Stimulated activated naive CD4-positive, alpha-beta T cell (primary cell): Measurements from ENCODE around the gene SPECC1.
"Not testable (repeated sequence)": the region's sequence is repeated elsewhere in the genome, so short reads cannot be mapped to it uniquely, and the experiment has no call there.

ENCODE experiments used
- DNase-seq, 6 experiments: peaks; one replicate each; lab custom pipeline; 2025; lab: John Stamatoyannopoulos, UW

SPECC1 gene

DNA sequence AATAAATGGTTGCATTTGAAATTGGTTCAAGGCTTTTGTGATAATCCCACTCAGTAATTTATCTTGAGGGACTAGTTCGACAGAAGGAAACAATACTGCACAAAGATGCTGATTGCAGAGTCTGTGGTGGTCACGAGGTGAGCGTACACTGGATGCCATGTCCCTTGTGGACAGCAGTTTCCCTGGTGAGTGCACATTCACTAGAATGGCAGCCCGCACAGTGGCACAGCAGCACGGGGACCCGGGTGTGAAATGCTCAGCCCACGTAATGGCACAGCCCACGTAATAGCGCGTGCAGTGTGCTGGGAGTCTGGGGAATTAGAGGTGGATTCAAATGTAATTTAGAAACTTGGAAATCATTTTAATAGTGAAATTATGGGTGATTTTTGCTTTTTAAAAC, 304.1 kb downstream of the SPECC1 start:
- DNase-seq = no peak

DNA sequence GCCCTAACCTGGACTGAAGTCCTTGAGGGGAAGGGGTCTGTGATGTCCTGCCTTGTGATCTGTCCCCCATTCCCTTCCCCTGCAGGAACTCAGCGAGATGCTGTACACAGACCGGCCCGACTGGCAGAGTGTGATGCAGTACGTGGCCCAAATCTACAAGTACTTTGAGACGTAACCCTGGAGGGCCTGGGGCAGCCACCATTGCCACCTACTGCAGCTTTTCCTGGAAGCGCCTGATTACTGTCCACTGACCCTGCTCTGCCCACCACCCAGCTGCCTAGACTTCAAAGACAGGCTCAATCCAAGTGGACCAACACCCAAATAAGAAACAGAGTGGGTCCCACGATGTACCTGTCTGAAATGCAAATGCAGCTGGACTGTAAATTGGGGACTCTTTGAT, 304.7 kb downstream of the SPECC1 start:
- no peak for DNase-seq

DNA sequence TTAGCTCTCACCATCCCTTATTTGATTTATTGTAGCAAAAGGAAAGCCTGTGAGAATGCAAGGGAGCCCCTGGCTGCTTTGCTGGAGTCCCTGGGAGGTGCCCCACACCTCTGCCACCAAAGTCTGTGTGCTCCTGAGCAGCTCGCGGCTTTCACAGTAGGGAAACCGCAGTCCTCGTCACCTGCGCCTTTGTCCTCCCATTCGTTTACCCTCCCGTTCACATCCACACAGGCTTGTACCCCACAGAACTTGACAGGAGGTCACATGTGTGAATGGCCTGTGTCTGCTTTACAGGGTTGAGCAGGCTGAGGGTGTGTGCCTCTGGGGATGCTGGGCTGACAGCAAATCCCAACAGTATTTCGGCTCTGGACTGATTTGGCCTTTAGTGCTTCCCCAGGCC, 305.7 kb downstream of the SPECC1 start:
- DNase-seq = no peak

DNA sequence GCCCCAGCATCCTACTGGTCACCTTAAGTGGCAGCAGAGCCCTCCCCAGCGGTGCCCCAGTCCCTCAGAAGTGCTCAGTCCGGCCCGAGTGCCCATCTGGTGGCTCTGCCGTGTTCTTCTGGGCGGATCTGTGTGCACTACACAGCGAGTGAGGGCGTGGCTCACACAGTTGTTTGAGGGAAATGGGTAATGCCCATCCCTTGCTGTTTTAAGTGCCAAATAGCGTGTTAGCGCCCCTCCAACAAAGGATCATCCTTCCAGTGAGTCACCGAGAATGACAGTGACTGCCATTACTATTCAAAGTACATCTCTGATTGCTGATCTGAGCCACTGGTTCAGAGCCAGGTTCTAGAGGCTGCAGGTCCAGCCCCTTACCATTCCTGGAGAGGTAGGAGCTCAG, 306.2 kb downstream of the SPECC1 start:
- DNase-seq = no peak

DNA sequence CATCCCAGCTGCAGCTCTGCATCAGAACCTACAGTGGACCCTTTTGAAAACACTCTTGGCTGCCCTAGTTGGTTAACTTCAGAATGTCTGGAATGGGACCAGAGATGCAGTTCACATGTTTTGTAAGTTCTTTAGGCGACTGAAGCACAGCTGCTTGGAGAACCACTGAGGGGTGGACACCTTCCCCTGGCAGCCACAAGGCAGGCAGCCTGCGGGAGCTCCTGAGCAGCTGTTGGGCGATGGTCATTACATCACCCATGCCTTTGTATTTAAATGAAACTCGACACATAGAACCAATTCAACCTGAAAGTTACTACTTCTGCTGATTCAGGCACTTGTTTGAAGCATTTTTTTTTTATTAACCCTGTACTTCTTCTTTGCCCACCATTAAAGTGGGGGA, 306.7 kb downstream of the SPECC1 start:
- no peak for DNase-seq

DNA sequence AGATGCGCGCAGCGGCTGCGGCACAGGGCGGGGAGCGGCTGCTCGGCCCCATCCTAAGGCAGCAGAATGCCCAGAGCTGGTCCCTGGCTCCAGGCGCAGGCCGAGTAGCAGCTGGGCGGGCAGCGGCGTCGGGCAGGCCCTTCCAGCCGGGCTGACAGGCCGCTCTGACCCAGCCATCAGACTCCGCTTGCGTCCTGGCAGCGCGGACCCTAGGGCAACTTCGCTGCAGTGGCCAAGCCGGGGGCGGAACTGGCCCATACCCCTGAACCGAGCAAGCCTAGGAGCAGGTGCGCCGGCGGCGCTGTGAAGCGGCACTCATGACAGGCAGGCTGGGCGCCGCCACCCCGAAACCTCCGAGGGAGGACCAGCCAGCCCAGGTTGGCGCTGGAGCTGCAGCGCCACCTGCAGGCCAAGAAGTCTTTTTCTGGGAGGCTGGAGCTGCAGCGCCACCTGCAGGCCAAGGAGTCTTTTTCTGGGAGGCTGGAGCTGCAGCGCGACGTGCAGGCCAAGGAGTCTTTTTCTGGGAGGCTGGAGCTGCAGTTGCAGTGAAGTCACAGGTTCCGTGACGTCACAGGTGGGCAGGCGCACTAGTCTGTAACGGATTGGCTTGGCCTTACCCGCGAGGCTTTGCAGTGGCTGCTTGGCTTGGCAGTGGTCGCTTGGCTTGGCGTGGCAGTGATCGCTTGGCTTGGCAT, 311.5 kb downstream of the SPECC1 start:
- peak; percentile 68 to 90 (median 82) for DNase-seq

DNA sequence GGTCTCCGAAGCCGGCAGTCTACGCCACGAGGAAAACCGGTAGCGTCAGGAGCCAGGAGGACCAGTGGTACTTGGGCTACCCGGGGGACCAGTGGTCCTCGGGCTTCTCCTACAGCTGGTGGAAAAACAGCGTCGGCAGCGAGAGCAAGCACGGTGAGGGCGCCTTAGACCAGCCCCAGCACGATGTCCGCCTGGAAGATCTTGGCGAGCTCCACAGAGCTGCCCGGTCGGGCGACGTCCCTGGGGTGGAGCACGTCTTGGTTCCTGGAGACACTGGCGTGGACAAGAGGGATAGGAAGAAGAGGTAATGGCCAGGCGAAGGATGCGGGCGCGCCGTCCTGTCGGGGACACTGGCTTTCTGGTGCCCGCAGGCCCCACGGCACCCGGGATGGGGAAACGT, 312.2 kb downstream of the SPECC1 start:
- DNase-seq = not testable (repeated sequence)

DNA sequence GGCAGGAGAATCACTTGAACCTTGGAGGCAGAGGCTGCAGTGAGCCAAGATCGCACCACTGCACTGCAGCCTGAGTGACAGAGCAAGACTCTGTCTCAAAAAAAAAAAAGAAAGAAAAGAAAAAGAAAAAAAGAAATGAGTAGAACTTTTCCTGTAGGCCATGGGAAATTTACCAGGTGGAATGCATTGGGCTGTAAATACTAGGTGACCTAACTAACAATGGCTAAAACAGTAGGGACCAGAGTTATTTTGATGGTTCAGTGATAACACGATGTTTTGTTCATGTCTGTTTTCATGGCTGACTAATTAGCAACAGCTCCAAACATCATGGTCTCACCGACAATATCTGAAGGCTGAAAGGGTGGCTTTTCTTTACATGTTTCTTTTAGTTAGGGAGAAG, 318.6 kb downstream of the SPECC1 start:
- DNase-seq = not testable (repeated sequence)

DNA sequence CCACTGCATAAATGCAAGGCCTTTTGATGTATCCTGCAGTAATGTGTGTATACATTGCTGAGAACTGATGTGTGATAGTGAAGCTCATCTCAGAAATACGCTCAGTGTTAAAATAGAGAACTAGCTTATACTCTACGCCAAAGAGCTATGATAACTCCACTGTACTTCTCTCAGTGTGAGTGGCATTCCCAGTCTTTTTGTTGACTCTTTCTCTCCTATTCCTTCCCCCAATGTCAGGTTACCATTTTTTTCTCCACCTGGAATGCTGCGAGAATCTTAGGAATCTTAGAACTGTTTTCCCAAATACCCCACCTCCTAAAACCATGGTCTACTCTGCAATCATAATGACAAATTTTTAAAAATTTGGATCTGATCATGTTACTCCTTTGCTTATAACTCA, 342.2 kb downstream of the SPECC1 start:
- not testable (repeated sequence) for DNase-seq

DNA sequence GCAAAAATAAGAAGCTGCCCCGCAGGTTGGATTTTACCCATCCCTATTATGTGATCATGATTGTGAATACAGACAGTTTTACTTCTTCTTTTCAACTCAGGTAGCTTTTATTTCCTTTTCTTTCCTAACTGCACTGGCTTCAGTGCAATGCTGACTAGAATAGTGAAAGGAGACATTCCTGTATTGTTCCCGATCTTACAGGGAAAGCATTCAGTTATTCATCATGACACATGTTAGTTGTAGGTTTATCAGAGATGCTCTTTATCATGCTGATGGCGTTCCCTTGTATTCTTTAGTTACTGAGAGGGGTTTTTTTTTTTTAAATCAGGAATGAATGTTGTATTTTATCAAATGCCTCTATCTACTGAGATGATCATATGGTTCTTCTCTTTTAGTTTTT, 343.4 kb downstream of the SPECC1 start:
- not testable (repeated sequence) for DNase-seq

DNA sequence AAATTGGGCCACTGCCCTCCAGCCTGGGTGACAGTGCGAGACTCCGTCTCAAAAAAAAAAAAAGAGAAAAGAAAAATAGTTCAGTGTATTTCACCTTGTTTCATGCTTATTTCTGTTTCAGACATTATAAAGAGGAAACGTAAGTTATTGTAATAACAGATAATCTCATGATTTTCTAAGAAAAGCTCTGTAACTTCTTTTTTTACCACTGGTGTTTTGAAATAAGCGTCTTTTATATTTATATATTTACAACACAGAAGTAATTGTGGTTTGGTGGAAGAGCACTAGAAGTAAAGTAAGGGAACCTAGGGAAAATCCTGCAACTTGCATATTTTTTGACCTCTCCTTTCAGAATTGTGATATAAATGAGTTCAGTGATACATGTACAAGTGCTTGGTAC, 354.7 kb downstream of the SPECC1 start:
- DNase-seq = not testable (repeated sequence)
